Testis (tissue), 2 donors: ENCODE measurements around the gene KATNB1.
A peak's percentile ranks its signal among the peaks of the same experiment; 100 is the strongest.

Experiments
- CTCF ChIP-seq, 3 experiments: fragments of 450-650 bp in 2 of 3; fragments of 200-600 bp in 1 of 3; sonication (generic) in 1 of 3; IDR thresholded peaks; one replicate each; pipeline ENCODE4 v1.5.1; 2016 to 2019; ENCODE audit warnings: antibody characterized with exemption in 3 of 3, mild to moderate bottlenecking in 2 of 3, moderate library complexity in 1 of 3
- POLR2A ChIP-seq: fragments of 450-650 bp; IDR thresholded peaks from one replicate; pipeline ENCODE4 v1.6.1; 2017; ENCODE audit warnings: antibody characterized with exemption, mild to moderate bottlenecking, moderate library complexity

DNA sequence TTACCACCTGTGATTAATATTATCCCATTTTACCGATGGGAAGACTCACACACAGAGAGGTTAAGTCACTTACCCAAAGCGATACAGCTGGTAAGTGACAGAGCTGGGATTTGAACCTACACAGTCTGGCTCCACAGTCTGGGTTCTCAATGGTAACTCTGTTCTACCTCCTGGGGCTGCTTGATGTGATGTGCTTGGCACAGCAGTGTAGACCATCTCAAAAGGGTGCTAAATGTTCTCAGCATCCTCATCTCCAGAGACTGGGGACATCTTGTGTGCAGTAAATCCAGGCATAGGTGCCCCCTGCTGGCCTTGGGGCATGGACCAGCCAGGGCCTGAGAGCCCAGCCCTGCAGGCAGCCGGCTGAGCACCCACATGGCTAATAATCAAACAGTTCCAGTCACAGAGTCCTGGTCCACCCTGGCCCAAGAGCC lies 15.4 kb upstream of the KATNB1 start:
- TF ChIP-seq CTCF (IDR thresholded peaks at IDR 0.05) (peak; percentile 31 to 53 (median 40)), POLR2A (no peak)
